A673 (cell line): ENCODE data around the gene SUMO3.

Experiments
- EZH2 ChIP-seq: fragments of 200-600 bp; sonication (generic); IDR thresholded peaks from 2 replicates; pipeline ENCODE4 v1.6.1; 2017; ENCODE audit warnings: borderline replicate concordance, low read depth, mild to moderate bottlenecking, mixed read lengths, antibody characterized with exemption, low read length; ENCODE audit not compliant: poor library complexity, severe bottlenecking
- TF ChIP-seq, protein P1 (sequence below): fragments of 300-800, 200-600 bp; sonication (generic); conservative IDR thresholded peaks from 2 replicates; pipeline ENCODE4 v1.5.1; 2017; ENCODE audit warnings: low read depth, mild to moderate bottlenecking, antibody characterized with exemption, low read length, moderate library complexity, mixed read lengths

GRCh38 chr21:44763050-44763378 lies 54.8 kb downstream of the SUMO3 start:
- TF ChIP-seq EZH2 = no peak
- TF ChIP-seq, protein P1, sequence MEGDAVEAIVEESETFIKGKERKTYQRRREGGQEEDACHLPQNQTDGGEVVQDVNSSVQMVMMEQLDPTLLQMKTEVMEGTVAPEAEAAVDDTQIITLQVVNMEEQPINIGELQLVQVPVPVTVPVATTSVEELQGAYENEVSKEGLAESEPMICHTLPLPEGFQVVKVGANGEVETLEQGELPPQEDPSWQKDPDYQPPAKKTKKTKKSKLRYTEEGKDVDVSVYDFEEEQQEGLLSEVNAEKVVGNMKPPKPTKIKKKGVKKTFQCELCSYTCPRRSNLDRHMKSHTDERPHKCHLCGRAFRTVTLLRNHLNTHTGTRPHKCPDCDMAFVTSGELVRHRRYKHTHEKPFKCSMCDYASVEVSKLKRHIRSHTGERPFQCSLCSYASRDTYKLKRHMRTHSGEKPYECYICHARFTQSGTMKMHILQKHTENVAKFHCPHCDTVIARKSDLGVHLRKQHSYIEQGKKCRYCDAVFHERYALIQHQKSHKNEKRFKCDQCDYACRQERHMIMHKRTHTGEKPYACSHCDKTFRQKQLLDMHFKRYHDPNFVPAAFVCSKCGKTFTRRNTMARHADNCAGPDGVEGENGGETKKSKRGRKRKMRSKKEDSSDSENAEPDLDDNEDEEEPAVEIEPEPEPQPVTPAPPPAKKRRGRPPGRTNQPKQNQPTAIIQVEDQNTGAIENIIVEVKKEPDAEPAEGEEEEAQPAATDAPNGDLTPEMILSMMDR = no peak
